Spleen (tissue), 11 donors: ENCODE results near the gene GFPT2. TPM values are rescaled to one million over a fixed set of nuclear protein-coding genes. Genes with fewer than 3 reads are reported as not detected.

Source experiments
- DNase-seq: peaks from one replicate; pipeline ENCODE4 v3.0.0-alpha.2; 2020
- H3K27ac ChIP-seq, 8 donors: fragments of 200-600 bp; sonication (generic) in 7 of 8; 1 replicate in 4 of 8; 2 replicates in 4 of 8; pipeline versions ENCODE4 v1.5.0 to v1.8.0; 2016 to 2021; ENCODE audit warnings: inconsistent platforms in 4 of 8, mild to moderate bottlenecking in 4 of 8, moderate library complexity in 1 of 8
- H3K27me3 ChIP-seq, 7 donors: fragments of 200-600 bp; sonication (generic) in 6 of 7; replicated peaks in 1 of 7; 1 replicate in 4 of 7; 2 replicates in 3 of 7; pipeline versions ENCODE4 v1.5.0 to v1.8.0; 2016 to 2021; ENCODE audit warnings: inconsistent platforms in 3 of 7, mild to moderate bottlenecking in 1 of 7
- H3K36me3 ChIP-seq, 6 donors: fragments of 200-600 bp; sonication (generic) in 5 of 6; 1 replicate in 4 of 6; 2 replicates in 2 of 6; pipeline versions ENCODE4 v1.5.0 to v1.8.0; 2016 to 2021; ENCODE audit warnings: inconsistent platforms in 2 of 6
- H3K4me1 ChIP-seq, 6 donors: fragments of 200-600 bp; sonication (generic) in 5 of 6; 1 replicate in 3 of 6; 2 replicates in 3 of 6; pipeline versions ENCODE4 v1.5.0 to v1.8.0; 2016 to 2021; ENCODE audit warnings: inconsistent platforms in 3 of 6
- H3K4me3 ChIP-seq, 8 donors: fragments of 200-600 bp; sonication (generic) in 7 of 8; 1 replicate in 4 of 8; 2 replicates in 4 of 8; pipeline versions ENCODE4 v1.5.0 to v1.8.0; 2016 to 2021; ENCODE audit warnings: inconsistent platforms in 4 of 8, mild to moderate bottlenecking in 4 of 8, moderate library complexity in 2 of 8
- H3K9me3 ChIP-seq, 8 donors: fragments of 200-600 bp; sonication (generic) in 7 of 8; 1 replicate in 4 of 8; 2 replicates in 4 of 8; pipeline versions ENCODE4 v1.5.0 to v1.8.0; 2016 to 2021; ENCODE audit warnings: inconsistent platforms in 4 of 8
- CTCF ChIP-seq, 11 experiments: fragments of 200-600 bp in 7 of 11; fragments of 450-650 bp in 4 of 11; sonication (generic) in 4 of 11; IDR thresholded peaks in 8 of 11; conservative IDR thresholded peaks in 3 of 11; 1 replicate in 7 of 11; 2 replicates in 4 of 11; pipeline versions ENCODE4 v1.4.0 to v1.8.0; 2016 to 2021; ENCODE audit warnings: antibody characterized with exemption in 11 of 11, inconsistent platforms in 4 of 11, mild to moderate bottlenecking in 1 of 11
- POLR2A ChIP-seq, 3 donors: fragments of 450-650 bp; IDR thresholded peaks; one replicate each; pipeline ENCODE4 v1.5.1; 2017; ENCODE audit warnings: antibody characterized with exemption in 3 of 3, mild to moderate bottlenecking in 1 of 3
- POLR2AphosphoS5 ChIP-seq, 3 donors: sonication (generic); formaldehyde crosslinking; IDR thresholded peaks; one replicate each; pipeline ENCODE4 v1.5.1; 2017; ENCODE audit warnings: antibody characterized with exemption in 3 of 3
- WGBS, 5 donors: extraction: QIAGEN DNeasy Blood & Tissue Kit in 3 of 5; methylation state at CpG; one replicate each; pipeline versions ENCODE4 v1.1.5 to v1.1.7; 2013 to 2018; 5-methylcytosine and 5-hydroxymethylcytosine counted together
- intact Hi-C: fragments of 100-400 bp; cut with DNase I; formaldehyde crosslinking; loops from one replicate; pipeline ENCODE4 v1.15.0; 2023; ENCODE audit warnings: low total_unique reads
- polyA plus RNA-seq, 3 donors: library from polyadenylated mRNA; stranded (reverse); fragments of 200-250 nt; gene quantifications; one replicate each; pipeline ENCODE4 v1.2.1, GENCODE V29; 2013
- total RNA-seq, 7 donors: library from RNA; depleted of rRNA in 3 of 7; stranded (reverse); fragments of >200 nt in 3 of 7; fragmentation: NEBNext Ultra II Directional in 4 of 7; extraction: Animal tissue kit (Norgen Biotek cat#: 25700) in 4 of 7; gene quantifications; one replicate each; pipeline versions ENCODE4 v1.1.0 to v1.2.1, GENCODE V29; 2016 to 2021
- donor health status: healthy with polysubstance abuse.
- donor health status: DM: no; HTN: no; CAD: no; lungs with moderate emphysema.
- donor health status: DM: no; HTN: no; CAD: no.
- donor health status: Bipolar disorder and iron deficiency.
- donor health status: healthy.
- donor health status: DM: no; HTN: no; CAD: no.
- donor health status: DM: yes; HTN: yes; CAD: no.

The GFPT2 gene
- total and polyA plus RNA-seq, 10 donors: 1.2 to 4.7 (median 1.9) TPM

- TF ChIP-seq CTCF (IDR thresholded peaks at IDR 0.05 in 8 of 11, conservative IDR thresholded peaks at IDR 0.05 in 3 of 11) (no peak), POLR2A (IDR thresholded peaks at IDR 0.05) (no peak), POLR2AphosphoS5 (IDR thresholded peaks at IDR 0.05) (no peak)
- Histone ChIP-seq H3K9me3 (no peaks in the 10 kb centered on the region), H3K4me3 (no peak overlapping the region), H3K4me1 (no peaks in the 10 kb centered on the region), H3K36me3 (no peaks in the 10 kb centered on the region), H3K27me3 (peaks cover 0 to 5% (median 0%) of the 10 kb centered on the region in 7 donors), H3K27ac (no peak overlapping the region)
- no peak for DNase-seq
- intact Hi-C loops: no loop called here
- 86 to 94% (median 91%) methylated on average over 9 to 11 of the region's 11 CpGs for WGBS, 5 donors
Observed at GRCh38 chr5:180311216-180311615, 41.9 kb downstream of the GFPT2 start.

GRCh38 chr5:180306796-180307195 lies 46.3 kb downstream of the GFPT2 start:
- WGBS, 5 donors: 82 to 96% (median 84%) methylated on average over 3 to 8 of the region's 8 CpGs
- H3K27me3 ChIP-seq: peaks cover 0 to 11% (median 0%) of the 10 kb centered on the region in 7 donors
- TF ChIP-seq CTCF (IDR thresholded peaks at IDR 0.05 in 8 of 11, conservative IDR thresholded peaks at IDR 0.05 in 3 of 11): no peak
- no peak for TF ChIP-seq POLR2AphosphoS5 (IDR thresholded peaks at IDR 0.05)
- TF ChIP-seq POLR2A (IDR thresholded peaks at IDR 0.05): no peak
- DNase-seq: no peak
- H3K27ac ChIP-seq: no peak overlapping the region
- no peak overlapping the region for H3K4me3 ChIP-seq
- no peaks in the 10 kb centered on the region for H3K4me1 ChIP-seq
- H3K9me3 ChIP-seq: no peaks in the 10 kb centered on the region
- no peaks in the 10 kb centered on the region for H3K36me3 ChIP-seq
- intact Hi-C loops: no loop called here

GRCh38 chr5:180305481-180305880 lies 47.7 kb downstream of the GFPT2 start:
- TF ChIP-seq CTCF (IDR thresholded peaks at IDR 0.05 in 8 of 11, conservative IDR thresholded peaks at IDR 0.05 in 3 of 11) (no peak), POLR2A (IDR thresholded peaks at IDR 0.05) (no peak), POLR2AphosphoS5 (IDR thresholded peaks at IDR 0.05) (no peak)
- no peak for DNase-seq
- intact Hi-C loops: no loop called here

GRCh38 chr5:180304431-180305375 lies 48.4 kb downstream of the GFPT2 start:
- no peak for TF ChIP-seq POLR2AphosphoS5 (IDR thresholded peaks at IDR 0.05)
- no peak for TF ChIP-seq CTCF (IDR thresholded peaks at IDR 0.05 in 8 of 11, conservative IDR thresholded peaks at IDR 0.05 in 3 of 11)
- TF ChIP-seq POLR2A (IDR thresholded peaks at IDR 0.05): no peak
- no peak overlapping the region for H3K4me3 ChIP-seq
- no peak overlapping the region for H3K27ac ChIP-seq
- no peaks in the 10 kb centered on the region for H3K9me3 ChIP-seq
- intact Hi-C loops: no loop called here
- H3K27me3 ChIP-seq: peaks cover 0 to 11% (median 0%) of the 10 kb centered on the region in 7 donors
- DNase-seq: no peak
- no peaks in the 10 kb centered on the region for H3K36me3 ChIP-seq
- H3K4me1 ChIP-seq: no peaks in the 10 kb centered on the region
- WGBS, 5 donors: 85 to 91% (median 89%) methylated on average over 13 to 18 of the region's 18 CpGs

More at GRCh38 chr5:180305481-180305880, 47.7 kb downstream of the GFPT2 start:
- Histone ChIP-seq H3K27me3 (peaks cover 0 to 11% (median 0%) of the 10 kb centered on the region in 7 donors), H3K4me3 (no peak overlapping the region), H3K36me3 (no peaks in the 10 kb centered on the region), H3K4me1 (no peaks in the 10 kb centered on the region), H3K9me3 (no peaks in the 10 kb centered on the region), H3K27ac (no peak overlapping the region)
- 86 to 94% (median 89%) methylated on average over 12 of the region's 12 CpGs for WGBS, 5 donors
